ENCODE results near the gene ACOT11.

DNA sequence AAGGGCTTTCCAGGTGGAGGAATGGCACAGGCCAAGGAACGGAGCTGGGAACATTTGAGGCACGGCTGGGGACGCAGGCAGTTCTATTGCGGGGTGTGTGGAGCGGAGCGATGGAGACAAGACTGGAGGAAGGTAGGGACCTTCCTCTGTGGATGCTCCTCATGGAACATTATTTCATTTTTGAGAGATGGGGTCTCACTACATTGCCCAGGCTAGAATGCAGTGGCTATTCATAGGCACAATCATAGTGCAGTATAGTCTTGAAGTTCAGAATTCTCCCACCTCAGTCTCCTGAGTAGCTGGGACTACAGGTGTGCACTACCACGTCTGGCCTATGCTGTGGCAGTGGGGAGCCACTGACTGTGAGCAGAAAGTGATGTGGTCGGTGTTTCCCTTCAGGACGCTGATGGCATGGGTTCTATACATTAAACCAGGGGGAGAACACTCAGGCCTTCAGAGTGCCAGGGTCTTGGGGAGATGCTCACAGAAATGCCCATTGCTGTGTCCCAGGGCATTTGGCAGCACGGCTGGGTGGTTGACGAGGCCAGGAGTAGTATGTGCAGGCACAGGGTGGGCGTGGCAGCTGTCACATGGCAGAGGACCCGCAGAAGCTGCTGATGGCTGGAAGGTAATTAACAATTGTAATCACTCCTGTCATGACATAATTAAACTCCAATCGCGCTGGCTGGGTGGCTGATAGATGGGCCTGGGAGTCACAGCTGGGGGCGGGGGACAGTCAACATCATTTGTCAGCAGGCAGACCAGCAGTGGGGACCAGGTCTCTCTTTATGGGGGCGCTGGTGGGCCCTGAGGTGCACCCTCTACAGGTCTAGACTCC, 40.8 kb upstream of the ACOT11 start:
- TF ChIP-seq, protein P1, sequence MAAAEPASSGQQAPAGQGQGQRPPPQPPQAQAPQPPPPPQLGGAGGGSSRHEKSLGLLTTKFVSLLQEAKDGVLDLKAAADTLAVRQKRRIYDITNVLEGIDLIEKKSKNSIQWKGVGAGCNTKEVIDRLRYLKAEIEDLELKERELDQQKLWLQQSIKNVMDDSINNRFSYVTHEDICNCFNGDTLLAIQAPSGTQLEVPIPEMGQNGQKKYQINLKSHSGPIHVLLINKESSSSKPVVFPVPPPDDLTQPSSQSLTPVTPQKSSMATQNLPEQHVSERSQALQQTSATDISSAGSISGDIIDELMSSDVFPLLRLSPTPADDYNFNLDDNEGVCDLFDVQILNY (CRISPR knock-in tag; IDR thresholded peaks at IDR 0.05) = no peak
- no peak for TF ChIP-seq ZNF445 (CRISPR knock-in tag; IDR thresholded peaks at IDR 0.05; ENCODE audit: low read depth)
- no peak for TF ChIP-seq ZC3H8 (IDR thresholded peaks at IDR 0.05)
- TF ChIP-seq ARNT (IDR thresholded peaks at IDR 0.05) = no peak
- TF ChIP-seq, protein P2, sequence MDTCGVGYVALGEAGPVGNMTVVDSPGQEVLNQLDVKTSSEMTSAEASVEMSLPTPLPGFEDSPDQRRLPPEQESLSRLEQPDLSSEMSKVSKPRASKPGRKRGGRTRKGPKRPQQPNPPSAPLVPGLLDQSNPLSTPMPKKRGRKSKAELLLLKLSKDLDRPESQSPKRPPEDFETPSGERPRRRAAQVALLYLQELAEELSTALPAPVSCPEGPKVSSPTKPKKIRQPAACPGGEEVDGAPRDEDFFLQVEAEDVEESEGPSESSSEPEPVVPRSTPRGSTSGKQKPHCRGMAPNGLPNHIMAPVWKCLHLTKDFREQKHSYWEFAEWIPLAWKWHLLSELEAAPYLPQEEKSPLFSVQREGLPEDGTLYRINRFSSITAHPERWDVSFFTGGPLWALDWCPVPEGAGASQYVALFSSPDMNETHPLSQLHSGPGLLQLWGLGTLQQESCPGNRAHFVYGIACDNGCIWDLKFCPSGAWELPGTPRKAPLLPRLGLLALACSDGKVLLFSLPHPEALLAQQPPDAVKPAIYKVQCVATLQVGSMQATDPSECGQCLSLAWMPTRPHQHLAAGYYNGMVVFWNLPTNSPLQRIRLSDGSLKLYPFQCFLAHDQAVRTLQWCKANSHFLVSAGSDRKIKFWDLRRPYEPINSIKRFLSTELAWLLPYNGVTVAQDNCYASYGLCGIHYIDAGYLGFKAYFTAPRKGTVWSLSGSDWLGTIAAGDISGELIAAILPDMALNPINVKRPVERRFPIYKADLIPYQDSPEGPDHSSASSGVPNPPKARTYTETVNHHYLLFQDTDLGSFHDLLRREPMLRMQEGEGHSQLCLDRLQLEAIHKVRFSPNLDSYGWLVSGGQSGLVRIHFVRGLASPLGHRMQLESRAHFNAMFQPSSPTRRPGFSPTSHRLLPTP (IDR thresholded peaks at IDR 0.05; ENCODE audit: borderline replicate concordance, extremely low read depth, insufficient read length) = no peak
- no peak for TF ChIP-seq BCL6 (CRISPR knock-in tag; IDR thresholded peaks at IDR 0.05)
- TF ChIP-seq YY1 (IDR thresholded peaks at IDR 0.05; ENCODE audit: borderline replicate concordance in 1 of 3, control insufficient read depth in 1 of 3, extremely low read depth in 1 of 3, insufficient read depth in 3 of 3, insufficient read length in 1 of 3, insufficient replicate concordance in 2 of 3, low read depth in 1 of 3, low read length in 2 of 3) = no peak
- no peak for TF ChIP-seq ATF1 (CRISPR knock-in tag; IDR thresholded peaks at IDR 0.05)
- no peak for TF ChIP-seq ATF1 (tag; IDR thresholded peaks at IDR 0.05)
- TF ChIP-seq ZNF436 (CRISPR knock-in tag; IDR thresholded peaks at IDR 0.05) = no peak
- no peak for TF ChIP-seq GATAD2A (IDR thresholded peaks at IDR 0.05)
- no peak for TF ChIP-seq ZNF274 (IDR thresholded peaks at IDR 0.05; ENCODE audit: borderline replicate concordance, low read depth, low read length)
- TF ChIP-seq FOS (IDR thresholded peaks at IDR 0.05; ENCODE audit: extremely low read depth, insufficient read length) = no peak
- TF ChIP-seq ZNF384 (IDR thresholded peaks at IDR 0.05; ENCODE audit: low read depth, low read length) = no peak
- no peak for TF ChIP-seq MECOM (CRISPR knock-in tag; IDR thresholded peaks at IDR 0.05)
